Chondrocyte (in vitro differentiated cells): ENCODE results near the gene FBXO21. TPM values are rescaled to one million over a fixed set of nuclear protein-coding genes. Genes with fewer than 3 reads are reported as not detected.
A peak's percentile ranks its signal among the peaks of the same experiment; 100 is the strongest.

Experiments used
- DNase-seq: peaks from one replicate; pipeline ENCODE4 v3.0.0; 2021; ENCODE audit warnings: mixed read lengths, low spot score
- H3K27ac Mint-ChIP-seq: one replicate; pipeline ENCODE4 v1.8.0; 2021; ENCODE audit warnings: mild to moderate bottlenecking, moderate library complexity, mixed read lengths; ENCODE audit not compliant: unreplicated experiment
- H3K27me3 Mint-ChIP-seq: 2 replicates; pipeline ENCODE4 v1.8.0; 2021; ENCODE audit warnings: low read depth, mixed read lengths
- H3K36me3 Mint-ChIP-seq: 2 replicates; pipeline ENCODE4 v1.8.0; 2021; ENCODE audit warnings: low read depth, mixed read lengths
- H3K4me1 Mint-ChIP-seq: 2 replicates; pipeline ENCODE4 v1.8.0; 2021; ENCODE audit warnings: low read depth, mild to moderate bottlenecking, mixed read lengths
- H3K4me3 Mint-ChIP-seq: one replicate; pipeline ENCODE4 v1.8.0; 2021; ENCODE audit warnings: mild to moderate bottlenecking, moderate library complexity, mixed read lengths; ENCODE audit not compliant: unreplicated experiment
- H3K9me3 Mint-ChIP-seq: 2 replicates; pipeline ENCODE4 v1.8.0; 2021; ENCODE audit warnings: low read depth, mixed read lengths
- total RNA-seq: library from RNA; stranded (reverse); gene quantifications from 3 replicates; pipeline ENCODE4 v1.2.1, GENCODE V29; 2021
- TF ChIP-seq, protein P1 (sequence below): fragments of 200-600 bp; sonication (generic); IDR thresholded peaks from 2 replicates; pipeline ENCODE4 v1.5.0; 2021; ENCODE audit warnings: antibody characterized with exemption, mild to moderate bottlenecking, moderate library complexity

The FBXO21 gene
- total RNA-seq, 1 donor from 2014 or later = 29.3 TPM

DNA sequence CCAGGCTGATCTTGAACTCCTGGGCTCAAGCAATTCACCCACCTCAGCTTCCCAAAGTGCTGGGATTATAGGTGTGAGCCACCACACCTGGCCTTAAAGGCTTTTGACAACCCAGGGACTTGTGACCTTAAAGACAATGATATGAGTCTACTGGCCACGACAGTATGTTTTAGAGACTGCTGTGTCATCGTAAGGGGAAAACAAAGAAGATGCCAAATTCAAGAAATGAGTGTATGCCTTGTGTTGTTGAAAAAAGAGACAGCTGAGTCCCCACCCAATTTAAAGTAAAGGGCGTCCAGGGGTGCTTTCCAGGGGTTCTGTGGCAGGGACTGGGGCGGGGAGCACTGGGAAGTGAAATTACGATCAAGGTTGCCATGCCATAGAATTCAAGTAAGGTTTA is 26.4 kb upstream of the FBXO21 start:
- Mint-ChIP-seq H3K36me3 (no peaks in the 10 kb centered on the region), H3K27me3 (peaks cover 56% of the 10 kb centered on the region), H3K27ac (no peak overlapping the region), H3K4me1 (no peaks in the 10 kb centered on the region), H3K4me3 (no peak overlapping the region), H3K9me3 (no peaks in the 10 kb centered on the region)
- no peak for DNase-seq
- TF ChIP-seq, protein P1, sequence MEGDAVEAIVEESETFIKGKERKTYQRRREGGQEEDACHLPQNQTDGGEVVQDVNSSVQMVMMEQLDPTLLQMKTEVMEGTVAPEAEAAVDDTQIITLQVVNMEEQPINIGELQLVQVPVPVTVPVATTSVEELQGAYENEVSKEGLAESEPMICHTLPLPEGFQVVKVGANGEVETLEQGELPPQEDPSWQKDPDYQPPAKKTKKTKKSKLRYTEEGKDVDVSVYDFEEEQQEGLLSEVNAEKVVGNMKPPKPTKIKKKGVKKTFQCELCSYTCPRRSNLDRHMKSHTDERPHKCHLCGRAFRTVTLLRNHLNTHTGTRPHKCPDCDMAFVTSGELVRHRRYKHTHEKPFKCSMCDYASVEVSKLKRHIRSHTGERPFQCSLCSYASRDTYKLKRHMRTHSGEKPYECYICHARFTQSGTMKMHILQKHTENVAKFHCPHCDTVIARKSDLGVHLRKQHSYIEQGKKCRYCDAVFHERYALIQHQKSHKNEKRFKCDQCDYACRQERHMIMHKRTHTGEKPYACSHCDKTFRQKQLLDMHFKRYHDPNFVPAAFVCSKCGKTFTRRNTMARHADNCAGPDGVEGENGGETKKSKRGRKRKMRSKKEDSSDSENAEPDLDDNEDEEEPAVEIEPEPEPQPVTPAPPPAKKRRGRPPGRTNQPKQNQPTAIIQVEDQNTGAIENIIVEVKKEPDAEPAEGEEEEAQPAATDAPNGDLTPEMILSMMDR = no peak

DNA sequence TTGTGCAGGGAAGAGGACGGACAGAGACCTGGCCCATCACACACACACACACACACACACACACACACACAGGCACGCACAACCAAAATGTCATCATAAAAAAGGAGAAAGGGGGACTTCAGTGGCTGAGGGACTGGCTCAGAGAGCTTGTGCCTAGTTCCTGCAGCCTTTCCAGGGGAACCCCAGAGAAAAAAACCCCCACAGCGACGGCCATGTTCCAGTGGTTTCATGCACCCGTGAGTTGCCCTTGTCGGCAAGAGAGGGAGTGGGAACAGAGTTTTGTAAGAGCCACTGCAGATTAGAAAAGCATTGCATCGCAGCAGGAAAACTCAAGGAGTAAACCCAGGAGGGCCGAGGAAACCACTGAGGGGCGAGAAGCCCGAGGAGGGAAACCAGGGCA is 24.5 kb upstream of the FBXO21 start:
- H3K27ac Mint-ChIP-seq = no peak overlapping the region
- no peak for DNase-seq
- H3K27me3 Mint-ChIP-seq = peaks cover 64% of the 10 kb centered on the region
- TF ChIP-seq, protein P1 = no peak
- no peak overlapping the region for H3K4me3 Mint-ChIP-seq
- H3K9me3 Mint-ChIP-seq = no peaks in the 10 kb centered on the region
- H3K36me3 Mint-ChIP-seq = no peaks in the 10 kb centered on the region
- no peaks in the 10 kb centered on the region for H3K4me1 Mint-ChIP-seq

DNA sequence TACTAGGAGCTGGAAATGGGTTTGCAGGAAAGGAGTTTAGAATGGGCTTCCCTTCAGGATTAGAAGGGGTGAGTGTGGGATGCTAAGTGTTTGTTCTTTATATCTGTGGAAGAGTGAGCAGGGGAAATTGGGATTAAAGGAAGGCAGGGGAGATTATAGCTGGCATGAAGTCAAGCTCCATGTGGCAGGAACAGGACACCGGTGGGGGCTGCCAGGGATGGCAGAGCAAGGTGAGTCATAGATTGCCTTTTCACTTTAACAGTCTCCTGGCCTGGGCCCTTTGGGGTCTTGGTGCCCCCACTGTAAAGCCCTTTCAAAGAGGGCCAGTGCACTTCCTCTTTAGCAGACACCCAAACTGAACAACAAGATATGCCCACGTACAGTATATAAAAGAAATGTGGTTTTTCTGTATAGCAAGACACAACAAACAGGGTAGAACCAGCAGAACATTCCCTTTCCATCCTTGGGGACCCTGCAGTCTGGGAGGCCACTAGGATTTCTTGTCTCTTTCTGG is 23.1 kb upstream of the FBXO21 start:
- Mint-ChIP-seq H3K27me3 (peaks cover 59% of the 10 kb centered on the region), H3K9me3 (no peaks in the 10 kb centered on the region)

DNA sequence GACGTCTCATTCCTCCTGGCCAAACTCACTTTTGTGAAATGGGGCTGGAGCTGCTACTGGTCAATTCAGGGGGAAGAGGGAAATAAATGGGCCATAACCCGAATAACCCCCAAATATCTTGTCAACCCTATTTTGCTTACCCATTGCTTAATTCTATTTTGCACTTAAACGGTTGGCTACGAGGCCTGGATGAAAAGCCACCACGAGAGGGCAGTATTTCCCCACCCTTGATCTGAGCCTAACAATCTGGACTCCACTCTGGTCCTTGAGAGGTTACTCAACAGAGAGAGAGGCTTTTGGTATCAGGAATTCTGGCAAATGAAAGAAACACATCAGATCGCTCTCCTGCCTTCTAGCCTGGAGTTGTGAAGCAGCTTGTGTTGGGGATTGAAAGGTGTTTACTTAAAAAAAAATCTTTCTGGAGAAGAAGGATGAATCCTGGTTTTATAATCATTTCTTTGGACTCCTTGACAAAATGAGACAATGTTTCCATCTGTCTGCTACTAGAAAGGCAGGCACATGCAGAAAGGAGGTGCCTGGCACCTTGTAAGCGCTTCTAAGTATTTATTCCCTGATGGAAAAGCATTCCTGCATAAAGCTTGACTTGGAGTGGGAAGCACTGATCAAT is 22.4 kb upstream of the FBXO21 start:
- peaks cover 59% of the 10 kb centered on the region for H3K27me3 Mint-ChIP-seq

More for the DNA sequence above, 23.1 kb upstream of the FBXO21 start:
- no peak overlapping the region for H3K27ac Mint-ChIP-seq
- TF ChIP-seq, protein P1 = no peak
- no peak for DNase-seq
- no peaks in the 10 kb centered on the region for H3K36me3 Mint-ChIP-seq
- H3K4me1 Mint-ChIP-seq = no peaks in the 10 kb centered on the region
- no peak overlapping the region for H3K4me3 Mint-ChIP-seq

DNA sequence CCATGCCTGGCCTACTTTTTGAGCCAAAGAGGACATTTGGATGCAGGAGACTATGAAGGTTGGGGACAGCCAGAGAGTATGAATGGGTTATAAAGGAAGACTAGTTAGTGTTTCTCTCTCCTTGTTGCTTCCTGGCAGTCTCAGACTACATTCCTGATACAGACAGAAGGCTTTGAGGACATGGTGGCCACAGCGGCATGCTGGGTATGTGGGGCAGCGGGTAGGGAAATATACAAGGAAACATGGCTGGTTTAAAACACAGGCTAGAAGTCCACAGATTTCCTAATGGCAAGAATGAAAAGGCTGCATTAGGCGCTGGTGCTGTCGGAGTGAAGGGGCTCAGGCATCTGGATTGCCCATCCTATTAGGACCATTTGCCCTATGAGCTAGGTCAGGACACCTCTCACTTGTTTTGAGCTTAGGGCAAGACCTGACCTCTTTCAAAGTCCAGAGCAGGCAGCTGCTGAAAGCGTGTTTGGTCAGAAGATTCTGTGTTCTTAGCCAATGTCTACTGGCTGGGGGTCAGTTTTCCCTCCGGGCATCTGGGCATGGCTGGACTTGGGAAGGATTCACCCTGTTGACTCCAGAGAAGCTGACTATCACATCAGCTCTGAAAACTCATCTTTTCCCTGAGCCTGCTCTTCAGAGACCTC is 20.1 kb upstream of the FBXO21 start:
- TF ChIP-seq, protein P1 = no peak
- Mint-ChIP-seq H3K4me3 (no peak overlapping the region), H3K4me1 (no peaks in the 10 kb centered on the region), H3K27ac (no peak overlapping the region), H3K27me3 (peaks cover 58% of the 10 kb centered on the region), H3K9me3 (no peaks in the 10 kb centered on the region), H3K36me3 (no peaks in the 10 kb centered on the region)
- DNase-seq = no peak

More for the DNA sequence above, 22.4 kb upstream of the FBXO21 start:
- TF ChIP-seq, protein P1 = peak; percentile 92
- H3K4me1 Mint-ChIP-seq = no peaks in the 10 kb centered on the region
- H3K27ac Mint-ChIP-seq = no peak overlapping the region
- no peak overlapping the region for H3K4me3 Mint-ChIP-seq
- no peaks in the 10 kb centered on the region for H3K9me3 Mint-ChIP-seq
- DNase-seq = no peak
- no peaks in the 10 kb centered on the region for H3K36me3 Mint-ChIP-seq
